Measurements from ENCODE around the gene TIGAR. TPM values are rescaled to one million over a fixed set of nuclear protein-coding genes. Genes with fewer than 3 reads are reported as not detected.

Gene TIGAR
- total RNA-seq, 1 donor = 20.7 TPM

DNA sequence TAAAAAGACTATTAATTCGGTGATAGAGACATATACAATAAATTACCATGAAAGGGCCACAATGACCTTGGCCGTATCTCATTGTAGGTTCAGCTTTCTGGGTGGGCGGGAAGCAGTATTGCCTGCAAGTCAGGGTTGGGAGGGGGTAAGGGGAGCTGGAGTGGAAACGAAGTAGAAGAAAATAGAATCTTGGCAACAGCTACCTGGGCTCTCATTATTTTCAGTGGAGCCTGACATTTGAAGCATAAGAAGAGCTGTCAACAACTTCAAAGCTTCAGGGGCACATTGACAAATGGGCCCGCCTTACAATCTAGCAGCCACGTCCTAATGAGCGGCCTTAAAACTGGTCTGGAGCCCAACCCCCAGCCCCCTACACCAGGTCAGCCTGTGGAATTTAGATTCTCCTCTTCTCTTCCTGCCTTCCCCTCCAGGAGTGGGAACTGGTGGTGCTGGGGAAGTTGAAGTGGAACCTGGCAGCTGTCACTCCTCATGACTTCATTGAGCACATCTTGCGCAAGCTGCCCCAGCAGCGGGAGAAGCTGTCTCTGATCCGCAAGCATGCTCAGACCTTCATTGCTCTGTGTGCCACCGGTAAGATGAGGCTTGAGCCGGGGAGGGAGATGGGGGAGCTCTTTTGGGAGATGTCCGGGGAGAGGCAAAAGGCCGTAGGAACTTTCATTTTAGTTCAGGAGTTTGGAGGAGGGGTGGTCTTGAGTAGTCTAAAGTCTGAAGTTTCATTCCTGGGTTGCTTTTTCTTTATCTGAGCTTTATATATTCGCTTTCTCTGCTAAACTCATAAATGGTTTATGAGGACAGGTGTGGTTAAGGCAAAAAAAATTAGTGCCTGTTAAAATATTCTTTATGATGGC, 42.5 kb upstream of the TIGAR start:
- TF ChIP-seq, protein P1, sequence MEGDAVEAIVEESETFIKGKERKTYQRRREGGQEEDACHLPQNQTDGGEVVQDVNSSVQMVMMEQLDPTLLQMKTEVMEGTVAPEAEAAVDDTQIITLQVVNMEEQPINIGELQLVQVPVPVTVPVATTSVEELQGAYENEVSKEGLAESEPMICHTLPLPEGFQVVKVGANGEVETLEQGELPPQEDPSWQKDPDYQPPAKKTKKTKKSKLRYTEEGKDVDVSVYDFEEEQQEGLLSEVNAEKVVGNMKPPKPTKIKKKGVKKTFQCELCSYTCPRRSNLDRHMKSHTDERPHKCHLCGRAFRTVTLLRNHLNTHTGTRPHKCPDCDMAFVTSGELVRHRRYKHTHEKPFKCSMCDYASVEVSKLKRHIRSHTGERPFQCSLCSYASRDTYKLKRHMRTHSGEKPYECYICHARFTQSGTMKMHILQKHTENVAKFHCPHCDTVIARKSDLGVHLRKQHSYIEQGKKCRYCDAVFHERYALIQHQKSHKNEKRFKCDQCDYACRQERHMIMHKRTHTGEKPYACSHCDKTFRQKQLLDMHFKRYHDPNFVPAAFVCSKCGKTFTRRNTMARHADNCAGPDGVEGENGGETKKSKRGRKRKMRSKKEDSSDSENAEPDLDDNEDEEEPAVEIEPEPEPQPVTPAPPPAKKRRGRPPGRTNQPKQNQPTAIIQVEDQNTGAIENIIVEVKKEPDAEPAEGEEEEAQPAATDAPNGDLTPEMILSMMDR (IDR thresholded peaks at IDR 0.05; ENCODE audit: insufficient read depth, low read depth, low read length) = no peak
- H3K4me3 ChIP-seq (ENCODE audit: low read depth, low read length) = no peak overlapping the region
- no peak for DNase-seq (ENCODE audit: low read depth)

GRCh38 chr12:4279198-4279690, 41.8 kb upstream of the TIGAR start:
- H3K4me3 ChIP-seq (ENCODE audit: low read depth, low read length) = no peak overlapping the region
- TF ChIP-seq, protein P1 (IDR thresholded peaks at IDR 0.05; ENCODE audit: insufficient read depth, low read depth, low read length) = no peak
- no peak for DNase-seq (ENCODE audit: low read depth)

DNA sequence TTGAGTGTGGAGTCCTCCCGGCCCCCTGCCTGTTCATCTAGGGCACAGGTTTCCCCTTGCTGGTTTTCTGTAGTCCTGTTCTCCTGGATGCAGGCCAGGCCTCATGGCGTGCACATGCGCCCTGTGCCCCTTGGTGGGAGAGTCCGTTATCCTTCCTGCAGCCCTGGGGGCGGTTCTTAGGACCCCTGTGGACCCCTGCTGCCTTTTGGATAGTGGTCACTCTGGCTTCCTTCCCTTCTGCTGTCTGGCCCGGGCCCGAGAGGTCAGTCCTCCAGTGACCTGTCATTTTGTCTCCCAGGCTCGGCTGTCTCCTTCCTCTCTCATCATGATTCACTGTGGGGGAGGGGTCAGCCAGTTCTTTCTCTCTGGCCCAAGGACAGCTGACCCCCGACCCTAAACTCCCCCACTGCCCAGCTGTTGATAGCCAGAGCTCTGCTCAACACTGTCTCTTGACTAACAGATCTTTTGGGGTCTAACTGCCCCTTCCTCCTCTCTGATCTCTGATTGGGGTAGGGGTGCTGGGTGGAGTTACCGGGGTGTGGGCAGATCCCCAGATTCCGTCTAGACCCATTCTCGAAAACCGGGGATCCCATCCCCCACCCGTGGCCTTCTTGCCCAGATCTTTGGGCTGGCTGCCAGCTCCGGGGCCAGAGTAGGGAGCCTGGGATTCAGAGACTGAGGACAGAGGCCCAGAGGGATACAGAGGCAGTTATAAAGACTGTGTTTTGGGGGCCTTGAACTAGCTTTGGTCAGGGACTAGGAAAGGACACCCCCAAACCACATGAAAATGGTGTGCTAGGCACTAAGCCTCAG, 40.5 kb upstream of the TIGAR start:
- no peak overlapping the region for H3K4me3 ChIP-seq (ENCODE audit: low read depth, low read length)
- TF ChIP-seq, protein P1 (IDR thresholded peaks at IDR 0.05; ENCODE audit: insufficient read depth, low read depth, low read length) = no peak
- no peak for DNase-seq (ENCODE audit: low read depth)

- no peak for DNase-seq (ENCODE audit: low read depth)
- TF ChIP-seq, protein P1 (IDR thresholded peaks at IDR 0.05; ENCODE audit: insufficient read depth, low read depth, low read length) = no peak
- H3K4me3 ChIP-seq (ENCODE audit: low read depth, low read length) = no peak overlapping the region
Observed at GRCh38 chr12:4281173-4281654, 39.8 kb upstream of the TIGAR start.

DNA sequence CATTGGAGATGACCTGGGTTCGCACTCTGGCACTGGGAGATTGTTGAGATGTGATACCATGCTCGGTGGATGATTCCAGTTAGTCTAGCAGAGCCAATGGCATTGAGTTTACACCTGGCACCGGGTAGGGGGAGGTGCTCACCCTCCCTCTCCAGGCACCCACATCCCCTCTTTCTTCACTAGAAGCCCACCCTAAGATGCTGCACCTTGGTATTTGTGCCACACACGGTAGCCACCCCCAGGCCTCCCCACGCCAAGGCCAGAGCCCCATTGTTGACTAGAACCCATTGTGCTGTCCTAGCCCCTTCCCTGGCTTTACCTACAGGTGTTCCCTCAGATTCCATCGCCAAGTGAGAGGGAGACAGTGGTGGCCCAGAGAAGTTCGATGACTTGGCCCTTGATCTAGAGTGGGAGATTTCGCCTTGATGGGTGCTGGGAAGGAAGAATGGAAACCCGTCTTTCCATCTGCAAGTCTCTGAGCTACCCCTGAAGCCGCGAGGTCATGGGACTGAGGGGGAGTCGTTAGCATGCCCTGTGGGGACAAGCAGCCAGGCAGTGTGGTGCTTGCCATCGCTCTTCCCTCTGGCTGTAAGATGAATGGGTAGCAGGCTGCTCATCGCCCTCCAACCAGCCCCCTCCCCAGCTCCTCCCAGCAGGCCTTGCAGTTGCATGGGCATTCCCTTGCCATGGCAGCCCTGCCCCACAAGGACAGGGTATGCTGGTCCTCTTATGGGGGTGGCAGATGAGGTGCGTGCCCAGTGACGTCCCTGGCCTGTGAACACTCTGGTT, 38.7 kb upstream of the TIGAR start:
- TF ChIP-seq, protein P1 (IDR thresholded peaks at IDR 0.05; ENCODE audit: insufficient read depth, low read depth, low read length) = no peak
- H3K4me3 ChIP-seq (ENCODE audit: low read depth, low read length) = no peak overlapping the region
- DNase-seq (ENCODE audit: low read depth) = no peak

DNA sequence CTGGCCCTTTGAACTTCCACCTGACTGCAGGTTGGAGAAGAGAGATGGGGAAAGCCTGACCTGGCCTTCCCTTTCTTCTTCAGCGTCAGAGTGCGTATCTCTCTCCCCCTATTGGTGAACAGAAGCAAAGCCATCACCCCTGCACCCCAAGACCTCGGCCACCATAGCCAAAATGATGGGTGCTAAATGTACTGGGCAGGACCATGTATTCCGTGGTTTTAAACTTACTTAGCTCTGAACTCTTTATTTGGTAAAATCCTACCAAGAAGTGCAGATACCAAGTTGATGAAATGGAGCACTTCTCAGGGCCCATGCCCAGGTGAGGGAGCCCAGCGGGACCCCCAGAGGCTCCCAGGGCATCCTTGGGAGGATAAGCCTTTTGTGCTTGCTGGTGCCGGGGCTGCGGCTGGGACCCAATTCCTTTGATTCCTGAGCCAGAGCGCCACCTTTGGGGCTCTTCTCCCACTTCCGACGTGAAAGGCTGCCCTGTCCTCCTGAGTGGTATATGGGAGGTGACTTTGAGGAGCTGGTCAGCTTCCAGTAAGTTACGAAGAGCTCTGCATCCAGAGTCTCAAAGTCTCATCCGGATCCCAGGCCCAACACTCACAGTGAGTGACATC, 38.0 kb upstream of the TIGAR start:
- TF ChIP-seq, protein P1 (IDR thresholded peaks at IDR 0.05; ENCODE audit: insufficient read depth, low read depth, low read length) = no peak
- DNase-seq (ENCODE audit: low read depth) = no peak
- H3K4me3 ChIP-seq (ENCODE audit: low read depth, low read length) = no peak overlapping the region
